GM19240 (cell line): Measurements from ENCODE around the gene ZNF488.

Experiments
- DNase-seq: peaks from one replicate; pipeline ENCODE4 v3.0.0; 2011; ENCODE audit warnings: low spot score; ENCODE audit not compliant: insufficient read length

Gene ZNF488

DNA sequence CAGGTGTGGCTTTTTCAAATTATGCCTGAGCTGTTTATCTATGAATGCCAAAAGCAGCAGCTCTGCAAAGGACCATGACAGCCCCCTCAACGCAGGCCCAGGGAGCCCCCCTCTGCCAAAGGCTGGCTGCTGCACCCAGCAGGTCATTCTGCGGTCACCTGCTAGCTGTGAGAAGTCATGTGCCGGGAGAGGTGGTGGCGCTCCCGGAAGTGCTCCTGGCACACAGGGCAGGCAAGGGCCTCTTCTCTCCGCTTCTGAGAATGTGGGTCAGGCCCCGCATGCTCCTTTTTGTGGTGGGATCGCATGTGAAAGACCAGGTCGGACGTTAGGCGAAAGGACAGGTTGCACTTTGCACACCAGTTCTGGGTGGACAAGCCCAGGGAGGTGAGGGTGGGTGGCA, 16.4 kb downstream of the ZNF488 start:
- DNase-seq: no peak

DNA sequence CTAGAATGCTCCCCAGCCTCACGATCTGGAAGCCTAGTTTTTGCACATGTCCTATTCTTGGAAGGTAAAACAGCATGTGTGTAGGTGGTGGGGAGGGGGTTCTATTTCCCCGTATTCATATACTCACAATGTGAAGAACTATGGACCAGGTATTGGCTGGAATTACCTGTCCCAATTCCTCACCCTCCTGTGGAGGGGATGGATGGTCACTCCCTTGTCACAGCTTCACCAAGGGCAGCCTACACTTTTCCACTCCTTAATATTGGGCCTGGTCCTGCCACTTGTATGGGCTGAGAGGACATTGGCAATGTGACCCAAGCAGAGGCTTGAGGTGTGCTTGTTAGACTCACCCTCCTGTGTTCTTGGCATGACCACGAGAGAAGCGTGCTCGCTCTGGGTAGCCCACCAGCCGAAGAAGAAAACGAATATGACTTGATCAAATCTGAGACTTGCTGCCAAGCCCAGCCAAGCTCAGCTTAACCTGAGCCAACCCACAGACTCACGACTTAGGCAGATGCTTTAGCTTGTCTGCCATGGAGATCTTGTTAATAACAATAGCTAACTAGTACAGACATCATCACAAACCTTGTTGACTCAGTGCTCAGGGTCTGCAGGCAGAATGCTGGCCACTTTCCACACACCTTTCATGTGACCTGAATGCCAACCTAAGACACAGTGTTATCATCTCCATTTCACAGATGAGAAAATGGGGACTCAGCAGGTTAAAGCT, 17.2 kb downstream of the ZNF488 start:
- DNase-seq: no peak

DNA sequence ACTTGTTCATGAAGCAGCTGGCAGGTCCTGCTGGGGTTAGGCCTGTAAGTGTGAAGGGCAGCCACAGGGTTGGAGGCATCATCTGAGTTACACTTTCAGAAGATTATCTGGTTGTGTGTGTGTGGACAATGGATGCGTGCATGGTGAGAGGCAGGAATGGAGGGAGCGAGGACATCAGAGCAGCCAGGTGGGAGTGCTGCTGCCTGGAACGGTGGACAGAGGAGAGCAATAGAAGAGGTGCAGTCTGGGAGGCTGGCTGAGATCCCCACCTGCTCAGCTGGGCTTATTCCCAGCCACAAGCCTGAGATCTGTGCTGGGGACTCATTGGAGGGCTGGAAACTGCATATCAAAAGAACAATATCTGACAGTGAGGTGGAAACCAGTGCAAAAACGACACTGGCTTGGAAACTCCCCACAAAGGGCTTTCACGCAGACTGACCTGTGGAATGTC, 17.9 kb downstream of the ZNF488 start:
- DNase-seq: no peak

DNA sequence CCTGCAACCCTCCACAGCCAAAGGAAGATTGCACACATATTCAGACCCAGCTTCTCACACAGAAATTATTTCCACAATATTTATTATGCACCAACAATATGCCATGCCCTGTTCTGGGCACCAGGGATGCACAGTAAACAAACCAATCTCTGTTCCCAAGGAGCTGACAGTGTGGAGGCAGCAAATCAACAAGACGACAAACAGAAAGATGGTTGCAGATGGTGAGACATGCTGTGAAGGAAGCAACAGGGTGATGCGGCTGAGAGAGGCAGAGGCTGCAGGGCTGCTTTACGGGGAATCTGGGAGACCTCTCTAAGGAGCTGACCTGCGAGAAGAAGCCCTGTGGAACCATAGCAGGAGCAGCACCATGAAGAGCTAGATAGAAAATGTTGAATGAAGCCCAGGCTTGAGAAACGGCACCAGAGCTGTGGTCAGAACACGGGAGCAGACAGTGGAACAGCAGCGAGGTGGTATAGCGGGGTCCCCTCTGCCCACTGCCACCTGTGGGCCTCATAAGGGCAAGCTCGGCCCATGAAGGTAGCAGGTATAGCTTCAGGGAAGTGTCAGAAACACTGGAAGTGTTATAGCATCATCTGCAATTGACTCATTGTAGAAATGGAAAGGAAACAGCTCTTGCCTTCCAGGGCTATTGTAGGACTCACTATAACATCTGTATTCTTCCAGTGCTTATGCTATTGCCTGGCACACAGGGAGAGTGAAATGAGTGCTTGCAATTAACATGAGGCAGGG, 18.5 kb downstream of the ZNF488 start:
- DNase-seq: no peak

DNA sequence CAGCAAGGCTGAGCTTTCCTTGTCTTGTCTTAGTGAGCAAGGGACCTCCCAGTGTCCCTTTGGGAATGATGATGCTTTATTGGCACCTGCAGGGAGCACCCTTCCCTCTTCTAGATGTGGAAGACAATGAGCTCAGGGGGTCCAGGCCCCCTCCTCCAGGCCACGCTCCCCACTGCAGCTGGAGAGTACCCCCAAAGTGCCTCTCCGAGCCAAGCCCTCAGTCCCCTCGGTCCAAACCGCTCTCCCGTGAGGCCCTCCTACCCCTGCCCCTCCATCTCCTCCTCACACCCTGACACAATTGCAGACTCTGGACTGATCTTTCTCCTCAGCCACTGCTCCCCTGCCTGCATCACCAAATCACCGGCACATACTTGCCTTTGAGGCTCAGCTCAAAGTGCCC, 19.2 kb downstream of the ZNF488 start:
- no peak for DNase-seq

DNA sequence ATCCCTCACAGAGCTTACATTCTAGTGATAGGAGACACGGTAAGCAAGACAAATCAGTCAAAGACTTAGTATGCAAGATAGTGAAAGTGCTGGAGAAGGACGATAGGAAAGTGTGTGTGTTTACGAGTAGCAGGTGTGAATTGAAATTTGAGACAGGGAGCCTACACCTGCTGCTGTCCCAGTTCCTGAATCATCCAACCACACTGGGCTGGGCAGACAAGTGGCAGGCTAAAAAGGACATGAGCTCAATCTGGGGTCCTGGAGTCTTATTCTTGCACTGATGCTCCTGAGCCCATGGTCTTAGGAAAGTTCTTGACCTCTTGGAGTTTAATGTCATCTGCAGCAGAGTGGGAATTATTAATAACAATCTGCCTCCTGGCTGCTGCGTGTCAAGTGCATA, 19.7 kb downstream of the ZNF488 start:
- no peak for DNase-seq

DNA sequence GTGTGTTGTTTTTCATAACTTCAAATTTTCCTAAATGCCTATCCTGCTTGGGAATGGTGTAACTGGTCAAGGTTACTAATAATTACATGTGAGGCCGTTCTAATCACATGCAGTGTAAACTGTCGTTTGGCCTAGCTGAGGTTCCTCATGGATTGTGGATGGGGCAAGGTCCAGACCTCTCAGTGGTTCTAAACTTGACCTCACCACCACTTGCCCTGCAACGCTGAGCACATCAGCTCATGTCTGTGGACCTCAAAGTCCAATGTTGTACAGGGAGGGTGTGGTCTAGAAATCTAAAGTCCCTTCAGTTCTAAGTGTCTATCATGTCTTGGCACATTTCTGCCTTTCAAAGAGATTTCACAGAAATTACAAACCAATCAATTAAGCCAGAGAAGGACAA, 20.3 kb downstream of the ZNF488 start:
- DNase-seq: no peak

DNA sequence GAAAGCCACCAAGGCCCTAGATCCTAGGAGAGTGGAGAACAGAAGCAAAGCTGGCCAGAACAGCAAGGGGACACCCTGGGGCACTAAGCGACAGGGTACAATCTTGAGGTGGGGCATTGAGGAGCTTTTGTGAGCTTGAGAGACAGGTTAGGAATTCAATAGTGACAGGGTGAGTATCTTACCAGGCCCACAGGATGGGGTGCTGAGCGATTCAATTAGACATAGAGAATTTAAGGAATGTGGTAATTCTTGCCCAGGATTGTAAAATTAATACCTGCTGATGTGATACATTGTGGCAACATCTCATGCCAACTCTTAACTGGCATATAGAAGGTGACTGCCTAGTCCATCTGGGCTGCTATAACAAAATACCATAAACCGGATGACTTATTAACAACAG, 21.9 kb downstream of the ZNF488 start:
- no peak for DNase-seq

DNA sequence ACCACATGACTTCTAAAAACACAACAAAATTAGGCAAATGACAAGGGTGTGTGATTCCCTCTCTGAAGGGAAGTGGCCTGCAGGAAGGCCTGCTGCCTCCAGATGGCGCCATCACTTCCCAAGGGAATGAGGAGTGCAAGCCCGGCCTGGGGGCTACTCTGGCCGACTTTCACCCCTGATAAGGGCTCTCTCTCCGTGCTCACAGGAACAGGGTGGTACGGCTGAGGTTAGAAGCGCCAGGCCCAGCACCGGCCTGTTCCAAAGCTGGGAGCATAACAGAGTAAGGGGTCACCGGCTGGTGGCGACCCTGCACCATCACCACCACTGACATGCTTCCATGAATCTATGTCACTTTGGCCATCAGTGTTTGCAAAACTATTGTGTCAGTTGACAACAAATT, 22.8 kb downstream of the ZNF488 start:
- peak; percentile 24 for DNase-seq

DNA sequence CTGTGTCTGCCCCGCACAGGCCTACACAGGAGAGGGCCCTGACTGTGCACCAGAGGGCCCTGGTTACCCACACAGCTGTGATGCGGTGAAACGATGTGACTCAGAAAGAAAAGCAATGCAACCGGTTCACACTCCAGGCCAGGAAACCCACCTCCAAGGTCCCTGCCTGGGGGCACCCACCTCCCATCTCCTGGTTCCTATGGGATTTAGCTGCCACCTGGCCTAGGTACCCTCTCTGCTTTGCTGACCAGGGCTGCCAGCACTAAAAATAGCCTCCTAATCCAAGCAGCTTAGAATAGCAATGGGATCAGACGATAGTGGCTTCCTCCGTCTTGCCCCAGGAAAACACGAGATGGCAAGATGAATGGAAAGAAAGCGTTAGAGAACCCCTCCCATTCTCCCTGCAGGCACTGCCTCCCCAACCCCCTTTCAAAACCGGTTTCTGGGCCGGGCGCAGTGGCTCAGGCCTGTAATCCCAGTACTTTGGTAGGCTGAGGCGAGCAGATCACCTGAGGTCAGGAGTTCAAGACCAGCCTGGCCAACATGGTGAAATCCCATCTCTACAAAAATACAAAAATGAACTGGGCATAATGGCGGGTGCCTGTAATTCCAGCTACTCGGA, 23.6 kb downstream of the ZNF488 start:
- no peak for DNase-seq

DNA sequence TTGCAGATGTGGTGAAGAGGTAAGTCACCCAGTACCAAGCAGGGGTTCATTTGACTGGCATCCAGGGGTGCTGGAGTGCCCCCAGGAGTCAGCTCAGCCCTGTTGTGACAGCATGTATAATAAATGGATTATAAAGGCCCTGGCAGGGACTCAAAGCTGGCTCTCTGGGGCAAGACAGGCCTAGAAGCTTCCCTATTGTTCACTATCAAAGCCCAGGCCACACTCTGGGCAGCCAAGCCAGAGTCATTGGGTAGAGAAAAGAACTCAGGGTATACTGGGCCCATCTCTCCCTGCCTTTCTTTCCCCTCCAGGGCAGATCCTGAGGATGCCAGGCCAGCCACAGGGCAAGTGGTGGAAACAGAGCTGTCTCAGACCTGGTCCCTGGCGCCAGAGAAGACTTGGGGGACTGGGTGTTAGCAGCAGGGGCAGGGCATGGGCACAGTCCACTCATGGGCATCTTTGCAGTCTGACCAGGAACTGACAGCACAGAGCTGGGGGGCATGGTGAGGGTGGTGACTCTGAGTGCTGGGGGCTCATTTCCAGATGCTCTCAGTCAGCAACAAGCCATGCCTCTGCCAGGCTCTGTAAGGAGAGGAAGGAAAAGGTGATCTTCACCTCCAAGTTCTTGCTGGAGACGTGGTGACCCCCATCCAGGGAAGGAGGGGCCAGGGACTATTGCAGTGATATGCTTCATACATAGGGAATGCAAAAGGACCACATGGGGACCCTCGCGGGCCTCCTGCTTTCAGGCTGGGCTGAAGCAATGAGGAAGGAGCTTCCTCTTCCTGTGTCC, 24.3 kb downstream of the ZNF488 start:
- DNase-seq: no peak

DNA sequence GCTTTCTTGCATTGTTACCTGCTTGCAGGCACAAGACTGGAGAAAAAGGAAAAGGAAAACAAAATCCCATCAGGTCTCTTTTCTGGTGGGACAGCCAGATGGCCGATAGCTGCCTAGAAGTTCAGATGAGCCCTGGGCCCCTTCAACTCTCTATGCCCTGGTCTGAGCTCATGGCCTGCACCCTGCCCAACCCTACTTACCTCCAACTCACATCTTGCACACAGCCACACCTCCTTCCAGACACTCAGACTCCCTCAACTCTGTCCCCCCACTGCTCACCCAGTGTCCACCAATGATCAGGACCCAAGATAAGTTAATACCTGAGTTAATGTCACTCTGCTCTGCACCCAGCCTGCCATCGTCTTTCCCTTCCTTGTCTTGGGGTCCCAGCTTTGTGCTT, 25.0 kb downstream of the ZNF488 start:
- no peak for DNase-seq

DNA sequence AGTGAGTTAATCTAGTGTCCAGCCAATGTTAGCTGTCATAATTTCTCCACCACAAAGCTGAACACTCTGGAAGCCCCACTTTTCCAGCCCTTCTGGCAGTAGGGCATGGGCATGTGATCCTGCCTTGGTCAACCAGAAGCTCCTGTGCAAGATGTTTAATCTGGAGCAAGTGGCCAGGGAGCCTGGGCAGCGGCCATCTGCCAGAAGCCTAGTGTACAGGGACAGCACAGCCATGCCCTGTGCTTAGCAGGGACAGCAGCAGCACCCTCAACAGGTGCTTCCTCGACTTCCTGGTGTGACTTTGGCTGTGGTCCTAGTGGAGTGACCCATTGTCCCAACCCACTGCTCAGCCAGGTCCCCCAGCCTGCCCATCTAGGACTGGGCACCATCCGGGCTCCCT, 25.6 kb downstream of the ZNF488 start:
- DNase-seq: no peak

DNA sequence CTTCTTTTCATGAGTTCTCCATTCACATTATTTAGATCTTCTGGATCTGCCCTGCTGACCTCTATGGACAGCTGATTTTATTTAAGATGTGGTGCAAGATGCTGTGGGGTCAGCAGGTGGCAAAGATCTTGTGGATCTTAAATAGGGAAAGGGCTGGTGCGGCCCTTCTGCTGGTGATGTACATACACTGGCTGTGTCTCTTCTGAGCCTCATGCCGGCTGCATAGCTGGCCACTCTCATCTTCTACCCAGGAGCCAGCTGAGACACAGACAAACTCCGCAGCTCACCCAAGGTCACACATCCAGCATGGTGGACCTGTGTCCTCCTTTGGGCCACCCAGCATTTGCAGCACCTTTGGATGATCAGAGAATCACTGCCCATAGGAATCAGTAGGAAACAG, 26.2 kb downstream of the ZNF488 start:
- no peak for DNase-seq

DNA sequence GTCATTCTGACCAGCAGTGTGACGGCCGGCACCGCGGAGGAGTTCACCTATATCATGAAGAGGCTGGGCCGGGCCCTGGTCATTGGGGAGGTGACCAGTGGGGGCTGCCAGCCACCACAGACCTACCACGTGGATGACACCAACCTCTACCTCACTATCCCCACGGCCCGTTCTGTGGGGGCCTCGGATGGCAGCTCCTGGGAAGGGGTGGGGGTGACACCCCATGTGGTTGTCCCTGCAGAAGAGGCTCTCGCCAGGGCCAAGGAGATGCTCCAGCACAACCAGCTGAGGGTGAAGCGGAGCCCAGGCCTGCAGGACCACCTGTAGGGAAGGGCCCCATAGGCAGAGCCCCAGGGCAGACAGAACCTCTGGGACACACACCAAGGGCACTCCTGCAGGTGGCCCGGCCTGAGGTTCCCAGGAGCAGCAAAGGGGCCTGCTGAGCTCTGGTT, 26.9 kb downstream of the ZNF488 start:
- DNase-seq: no peak

DNA sequence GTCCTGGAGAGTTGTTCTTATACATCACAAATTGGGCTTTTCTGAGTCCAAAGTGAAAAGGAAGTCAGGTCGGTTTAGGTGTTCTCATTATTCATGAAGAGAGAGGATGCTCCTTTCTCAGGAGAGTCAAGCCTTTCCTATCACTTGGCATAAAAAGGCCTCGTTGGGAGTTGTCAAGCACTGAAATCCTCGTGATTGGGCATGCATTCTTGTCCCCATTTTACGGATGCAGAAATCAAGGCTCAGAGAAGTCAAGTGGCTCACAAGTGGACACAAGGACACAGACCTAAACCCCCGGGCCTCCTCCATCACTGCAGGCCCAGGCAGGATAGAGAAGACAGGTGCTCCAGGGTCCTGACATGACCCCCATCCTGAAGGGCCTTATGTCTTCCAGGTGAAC, 27.4 kb downstream of the ZNF488 start:
- no peak for DNase-seq

DNA sequence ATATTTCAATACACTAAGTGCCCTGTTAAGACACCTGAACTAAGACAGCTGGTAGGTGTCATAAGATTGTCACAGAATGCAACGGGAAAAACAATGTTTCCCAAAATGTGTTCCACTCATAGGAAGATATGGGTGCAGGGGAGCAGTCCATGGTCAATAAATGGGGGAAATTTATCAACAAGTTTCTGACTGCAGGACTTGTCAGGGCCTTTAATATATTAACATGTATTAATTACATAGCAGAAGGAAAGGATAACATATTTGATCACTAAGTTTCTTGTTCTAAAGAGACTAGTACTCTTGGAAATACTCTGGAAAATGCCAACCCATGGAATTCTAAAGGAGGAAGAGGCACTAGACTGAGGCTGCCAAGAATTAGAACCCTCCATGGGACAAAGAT, 29.2 kb downstream of the ZNF488 start:
- DNase-seq: no peak

DNA sequence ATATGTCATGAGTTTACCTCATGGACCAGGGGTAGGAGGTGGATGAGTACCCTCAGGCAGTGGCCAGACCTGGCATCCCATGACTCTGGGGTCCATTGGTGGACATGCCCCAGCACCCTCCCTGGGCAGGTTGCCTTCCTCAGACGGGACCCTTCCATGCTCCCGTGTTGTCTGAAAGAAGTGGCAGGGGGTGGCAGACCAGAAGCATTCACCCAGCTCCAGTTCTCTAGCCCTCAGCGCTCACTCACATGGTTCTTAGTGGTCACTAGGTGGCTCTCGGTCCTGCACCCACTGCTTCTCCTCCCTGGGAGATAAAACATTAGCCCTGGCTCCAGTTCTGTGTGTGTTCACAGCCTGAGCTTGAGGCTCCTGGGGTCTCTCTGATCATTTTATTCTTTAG, 29.9 kb downstream of the ZNF488 start:
- no peak for DNase-seq

DNA sequence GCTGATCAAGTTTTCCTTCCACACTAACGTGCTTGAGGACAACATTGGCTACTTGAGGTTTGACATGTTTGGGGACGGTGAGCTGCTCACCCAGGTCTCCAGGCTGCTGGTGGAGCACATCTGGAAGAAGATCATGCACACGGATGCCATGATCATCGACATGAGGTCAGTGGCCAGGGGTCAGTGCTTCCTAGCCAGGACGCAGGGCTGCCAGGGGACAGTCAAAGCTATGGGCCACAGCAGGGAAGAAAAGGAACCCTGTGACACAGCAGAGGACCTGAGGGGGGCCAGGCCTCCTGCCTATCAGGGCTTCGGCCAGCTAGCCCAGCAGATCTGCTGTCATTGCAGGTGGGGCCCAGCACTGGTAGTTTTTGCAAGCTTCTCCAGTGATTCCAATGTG, 30.7 kb downstream of the ZNF488 start:
- DNase-seq: no peak

DNA sequence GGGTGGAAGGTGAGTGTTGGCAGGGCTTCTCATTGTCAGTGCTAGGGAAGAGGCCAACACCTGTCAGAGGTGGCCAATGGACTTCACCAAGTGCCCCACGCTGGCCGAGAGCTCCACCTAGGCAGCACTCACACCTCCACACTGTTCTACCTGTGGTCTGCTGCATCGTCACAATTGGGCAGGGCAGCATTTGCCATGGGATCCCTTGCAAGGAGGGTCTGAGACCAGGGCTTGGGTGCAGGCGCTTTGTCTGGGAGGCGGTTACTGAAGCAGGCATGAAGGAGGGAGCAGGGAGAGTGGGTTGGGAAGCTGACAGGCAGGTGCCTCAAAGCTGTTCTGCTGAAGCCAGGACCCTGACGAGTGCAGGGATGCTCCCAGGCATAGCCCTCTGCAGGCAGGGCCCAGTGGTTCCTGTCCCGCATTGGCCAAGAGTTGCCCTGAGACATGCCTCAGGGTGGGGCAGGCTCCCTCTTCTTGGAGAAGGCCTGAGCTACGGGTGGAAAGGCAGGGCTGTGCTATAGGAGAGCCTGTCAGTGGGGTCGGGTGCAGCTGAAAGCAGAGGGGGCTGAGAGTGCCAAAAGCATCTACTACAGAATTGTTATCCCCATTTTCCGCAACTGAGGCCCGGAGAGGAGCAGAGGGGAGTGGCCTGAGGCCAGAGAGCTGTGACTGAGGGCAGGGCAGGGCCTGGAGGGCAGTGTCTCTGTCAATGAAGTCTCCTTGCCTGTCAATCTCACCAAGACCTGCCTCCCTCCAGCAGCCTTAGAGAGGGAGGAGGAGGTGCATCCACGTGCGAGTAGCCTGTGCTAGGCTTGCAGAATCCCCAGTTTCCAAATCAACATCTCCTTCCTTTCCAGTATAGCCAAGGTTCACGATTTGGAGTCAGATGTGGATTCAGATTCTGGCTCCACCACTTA, 31.9 kb downstream of the ZNF488 start:
- DNase-seq: no peak
